Effector memory CD4-positive, alpha-beta T cell (primary cell): Measurements from ENCODE around the gene NMD3.

Experiments
- DNase-seq, 3 donors: peaks; one replicate each; pipeline ENCODE4 v3.0.0-alpha.2; 2020
- H3K27ac ChIP-seq: 2 replicates; pipeline ENCODE4 v1.7.0; 2013; ENCODE audit warnings: mild to moderate bottlenecking, low read length, moderate library complexity; ENCODE audit not compliant: insufficient read depth, poor library complexity, severe bottlenecking
- H3K27me3 ChIP-seq: replicated peaks from 2 replicates; pipeline ENCODE4 v1.7.0; 2013; ENCODE audit warnings: mild to moderate bottlenecking, low read length; ENCODE audit not compliant: insufficient read depth, control insufficient read depth, poor library complexity, severe bottlenecking
- H3K36me3 ChIP-seq: 2 replicates; pipeline ENCODE4 v1.7.0; 2013; ENCODE audit warnings: mild to moderate bottlenecking, low read length, moderate library complexity; ENCODE audit not compliant: control insufficient read depth, insufficient read depth
- H3K4me1 ChIP-seq: 2 replicates; pipeline ENCODE4 v1.7.0; 2013; ENCODE audit warnings: low read length, mild to moderate bottlenecking; ENCODE audit not compliant: control insufficient read depth, insufficient read depth, poor library complexity, severe bottlenecking
- H3K4me3 ChIP-seq: 2 replicates; pipeline ENCODE4 v1.7.0; 2013; ENCODE audit warnings: low read length, low read depth, mild to moderate bottlenecking; ENCODE audit not compliant: insufficient read depth, poor library complexity, severe bottlenecking
- H3K9me3 ChIP-seq: 2 replicates; pipeline ENCODE4 v1.7.0; 2013; ENCODE audit warnings: mild to moderate bottlenecking, low read length, moderate library complexity; ENCODE audit not compliant: control insufficient read depth

Gene NMD3

GRCh38 chr3:161296814-161297213 is 75.7 kb downstream of the NMD3 start:
- H3K36me3 ChIP-seq = no peaks in the 10 kb centered on the region
- no peak overlapping the region for H3K27ac ChIP-seq
- H3K27me3 ChIP-seq = peaks cover 2% of the 10 kb centered on the region
- DNase-seq = no peak
- H3K9me3 ChIP-seq = peaks cover 11% of the 10 kb centered on the region
- H3K4me1 ChIP-seq = no peaks in the 10 kb centered on the region
- H3K4me3 ChIP-seq = no peak overlapping the region
